Suprapubic skin (tissue), 4 donors: ENCODE measurements around the gene MYO5C.

Source experiments
- EP300 ChIP-seq: sonication (generic); formaldehyde crosslinking; IDR thresholded peaks from one replicate; pipeline ENCODE4 v1.6.1; 2017; ENCODE audit warnings: antibody characterized with exemption
- POLR2A ChIP-seq, 2 donors: fragments of 450-650 bp; IDR thresholded peaks; one replicate each; pipeline ENCODE4 v1.6.1; 2017; ENCODE audit warnings: antibody characterized with exemption in 2 of 2, mild to moderate bottlenecking in 2 of 2, moderate library complexity in 2 of 2
- POLR2AphosphoS5 ChIP-seq, 3 donors: sonication (generic); formaldehyde crosslinking; IDR thresholded peaks; one replicate each; pipeline ENCODE4 v1.6.1; 2017; ENCODE audit warnings: antibody characterized with exemption in 3 of 3
- TF ChIP-seq, protein P1 (sequence below), 2 donors: fragments of 200-600 bp in 1 of 2; fragments of 450-650 bp in 1 of 2; sonication (generic) in 1 of 2; IDR thresholded peaks; one replicate each; pipeline ENCODE4 v1.5.1; 2016 to 2019; ENCODE audit warnings: antibody characterized with exemption in 2 of 2, mild to moderate bottlenecking in 1 of 2, moderate library complexity in 1 of 2

DNA sequence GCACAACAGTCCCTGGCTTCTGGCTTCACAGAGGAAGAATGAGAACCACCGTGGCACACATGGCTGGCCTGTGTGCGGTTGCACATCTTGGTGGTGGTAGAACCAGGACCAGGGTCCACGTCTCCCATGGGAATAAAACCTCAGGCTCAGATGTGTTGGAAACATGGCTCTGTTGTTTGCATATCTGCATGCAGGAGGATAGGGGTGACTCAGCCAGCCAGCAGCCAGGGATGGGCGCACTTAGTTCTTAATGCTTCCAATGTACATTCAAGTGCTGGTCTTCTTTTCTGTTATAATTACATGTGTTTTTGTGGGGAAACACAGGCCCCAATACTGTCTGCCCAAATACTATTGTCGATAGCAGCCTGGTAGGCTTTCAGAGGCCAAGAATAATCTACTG lies 147.2 kb downstream of the MYO5C start:
- no peak for TF ChIP-seq POLR2A (IDR thresholded peaks at IDR 0.05)
- TF ChIP-seq, protein P1, sequence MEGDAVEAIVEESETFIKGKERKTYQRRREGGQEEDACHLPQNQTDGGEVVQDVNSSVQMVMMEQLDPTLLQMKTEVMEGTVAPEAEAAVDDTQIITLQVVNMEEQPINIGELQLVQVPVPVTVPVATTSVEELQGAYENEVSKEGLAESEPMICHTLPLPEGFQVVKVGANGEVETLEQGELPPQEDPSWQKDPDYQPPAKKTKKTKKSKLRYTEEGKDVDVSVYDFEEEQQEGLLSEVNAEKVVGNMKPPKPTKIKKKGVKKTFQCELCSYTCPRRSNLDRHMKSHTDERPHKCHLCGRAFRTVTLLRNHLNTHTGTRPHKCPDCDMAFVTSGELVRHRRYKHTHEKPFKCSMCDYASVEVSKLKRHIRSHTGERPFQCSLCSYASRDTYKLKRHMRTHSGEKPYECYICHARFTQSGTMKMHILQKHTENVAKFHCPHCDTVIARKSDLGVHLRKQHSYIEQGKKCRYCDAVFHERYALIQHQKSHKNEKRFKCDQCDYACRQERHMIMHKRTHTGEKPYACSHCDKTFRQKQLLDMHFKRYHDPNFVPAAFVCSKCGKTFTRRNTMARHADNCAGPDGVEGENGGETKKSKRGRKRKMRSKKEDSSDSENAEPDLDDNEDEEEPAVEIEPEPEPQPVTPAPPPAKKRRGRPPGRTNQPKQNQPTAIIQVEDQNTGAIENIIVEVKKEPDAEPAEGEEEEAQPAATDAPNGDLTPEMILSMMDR (IDR thresholded peaks at IDR 0.05): no peak
- no peak for TF ChIP-seq POLR2AphosphoS5 (IDR thresholded peaks at IDR 0.05)
- TF ChIP-seq EP300: no peak
